ENCODE measurements around the gene NIFK.
"Not testable (repeated sequence)": the region's sequence is repeated elsewhere in the genome, so short reads cannot be mapped to it uniquely, and the experiment has no call there.

NIFK gene

GRCh38 chr2:121690572-121690971 is 46.1 kb downstream of the NIFK start:
- not testable (repeated sequence) for DNase-seq

DNA sequence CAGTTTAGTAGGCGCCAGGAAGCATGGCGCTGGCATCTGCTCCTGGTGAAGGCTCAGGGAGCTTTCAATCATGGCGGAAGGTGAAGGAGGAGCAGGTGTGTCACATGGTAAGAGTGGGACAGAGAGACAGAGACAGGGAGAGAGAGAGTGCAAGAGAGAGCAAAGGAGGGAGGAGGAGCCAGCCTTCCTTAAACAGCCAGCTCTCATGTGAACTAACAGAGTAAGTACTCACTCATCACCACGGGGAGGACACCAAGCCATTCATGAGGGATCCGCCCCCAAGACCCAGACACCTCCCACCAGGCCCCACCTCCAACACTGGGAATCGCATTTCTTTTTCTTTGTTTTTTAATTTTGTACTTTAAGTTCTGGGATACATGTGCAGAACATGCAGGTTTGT is 46.6 kb downstream of the NIFK start:
- no peak for DNase-seq

- DNase-seq, result no peak
Measured at GRCh38 chr2:121689356-121689755, 47.3 kb downstream of the NIFK start.

DNA sequence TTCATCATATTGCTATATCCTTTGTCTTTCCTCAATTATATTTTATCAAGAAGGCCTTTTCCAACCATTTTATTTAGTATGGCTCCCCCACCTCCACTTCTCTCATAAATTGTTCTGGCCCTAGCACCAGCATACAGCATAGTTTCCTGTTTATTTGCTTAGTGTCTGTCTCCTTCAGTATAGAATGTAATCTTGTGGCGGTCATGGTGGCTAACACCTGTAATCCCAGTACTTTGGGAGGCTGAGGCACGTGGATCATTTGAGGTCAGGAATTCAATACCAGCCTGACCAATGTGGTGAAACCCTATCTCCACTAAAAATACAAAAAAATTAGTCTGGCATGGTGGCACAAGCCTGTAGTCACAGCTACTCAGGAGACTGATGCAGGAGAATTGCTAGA is 47.9 kb downstream of the NIFK start:
- DNase-seq, result no peak

DNA sequence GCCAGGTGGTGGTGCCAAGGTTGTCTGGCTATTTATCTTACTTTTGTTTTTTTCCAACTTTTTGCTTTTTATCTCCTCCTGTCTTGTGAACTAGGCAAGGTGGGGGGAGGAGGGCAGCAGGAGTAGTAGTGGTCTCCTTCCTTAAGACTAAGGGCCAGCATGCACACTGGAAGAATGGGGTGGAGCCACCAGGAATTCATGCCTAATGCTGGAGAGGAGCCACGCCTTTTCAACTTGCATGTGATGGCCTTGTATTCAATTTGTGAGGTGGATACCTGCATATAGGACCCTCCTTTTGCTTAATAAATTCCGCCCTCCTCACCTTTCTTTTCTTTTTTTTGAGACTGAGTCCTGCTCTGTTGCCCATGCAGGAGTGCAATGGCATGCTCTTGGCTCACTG is 49.8 kb downstream of the NIFK start:
- no peak for DNase-seq

DNA sequence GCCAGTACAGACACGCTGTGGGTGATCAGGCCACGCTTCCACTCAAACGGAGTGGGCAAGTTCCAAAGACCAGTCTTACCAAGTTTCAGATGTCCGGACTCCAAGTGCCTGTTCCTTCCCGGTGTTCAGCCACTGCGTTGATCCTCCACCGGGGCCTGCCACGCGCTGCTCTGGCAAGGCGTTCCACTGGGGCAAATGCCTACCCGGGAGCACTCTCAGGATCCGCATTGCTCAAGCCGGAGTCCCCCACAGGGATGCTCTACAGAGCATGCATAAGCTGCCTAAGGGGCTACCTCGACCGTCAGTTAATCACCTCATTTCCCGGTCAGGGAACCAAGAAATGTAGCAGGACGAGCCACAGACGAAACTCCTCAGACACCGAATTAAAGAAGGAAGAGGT is 50.5 kb downstream of the NIFK start:
- no peak for DNase-seq

- DNase-seq, result no peak
Measured at GRCh38 chr2:121682396-121683298, 54.0 kb downstream of the NIFK start.

DNA sequence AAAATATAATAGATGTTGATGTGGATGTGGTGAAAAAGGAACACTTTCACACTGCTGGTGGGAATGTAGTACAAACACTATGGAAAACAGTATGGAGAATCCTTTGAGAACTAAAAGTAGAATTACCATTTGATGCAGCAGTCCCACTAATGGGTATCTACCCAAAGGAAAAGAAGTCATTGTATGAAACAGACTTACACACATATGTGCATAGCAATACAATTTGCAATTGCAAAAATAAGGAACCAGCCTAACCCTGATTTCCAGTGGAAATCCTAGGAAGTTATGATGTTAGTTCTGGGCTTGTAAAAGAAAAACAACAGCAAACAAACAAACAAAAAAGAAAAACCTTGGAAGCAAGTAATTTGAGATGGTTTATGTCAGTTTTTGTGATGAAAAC is 58.8 kb downstream of the NIFK start:
- no peak for DNase-seq
